ENCODE measurements around the gene TRMT1.

TRMT1 gene

DNA sequence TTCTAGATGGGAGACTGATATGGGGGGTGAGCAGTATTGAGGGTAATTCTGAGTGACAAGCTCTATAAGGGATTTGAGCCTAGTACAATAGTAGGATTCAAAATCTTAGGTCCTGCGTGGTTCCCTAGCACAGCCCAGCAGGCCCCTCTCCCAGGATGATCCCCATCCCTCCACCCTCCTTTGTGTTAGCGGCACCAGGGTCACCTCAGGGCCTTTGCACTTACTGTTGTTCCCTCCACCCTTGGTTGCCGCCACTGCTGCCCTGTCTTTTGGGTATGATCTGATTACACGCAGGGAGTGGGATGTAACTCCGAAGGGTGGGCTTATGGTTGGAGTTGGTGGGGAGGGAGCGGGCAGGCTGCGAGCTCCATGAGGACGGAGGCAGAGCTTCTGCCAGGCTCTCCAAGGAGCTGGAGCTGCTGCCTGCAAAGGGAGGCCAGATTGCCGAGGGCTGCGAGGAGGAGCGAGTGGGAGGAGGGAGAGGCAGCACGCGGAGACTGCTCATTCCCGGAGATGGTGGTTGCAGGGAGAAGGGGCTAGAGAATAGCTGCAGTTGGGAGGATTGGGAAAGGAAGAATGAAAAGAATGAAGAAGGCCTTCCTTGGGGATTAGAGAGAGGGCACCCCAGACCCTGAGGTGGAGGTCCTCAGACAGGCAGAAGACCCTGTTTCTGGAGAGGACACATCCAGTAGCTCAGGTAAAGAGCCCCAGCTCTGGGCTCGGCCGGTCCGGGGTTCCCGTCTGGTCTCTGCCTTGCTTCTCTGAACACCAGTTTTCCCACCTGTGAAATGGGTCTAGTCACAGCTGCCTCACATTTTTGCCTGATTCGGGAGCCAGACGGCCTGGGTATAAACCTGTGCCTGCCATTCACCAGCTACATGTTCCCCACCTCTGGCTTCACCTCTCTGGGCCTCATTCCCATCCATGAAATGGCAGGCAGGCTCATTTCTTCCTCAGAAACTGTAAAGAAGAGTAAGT lies 6.7 kb upstream of the TRMT1 start:
- no peak for DNase-seq

DNA sequence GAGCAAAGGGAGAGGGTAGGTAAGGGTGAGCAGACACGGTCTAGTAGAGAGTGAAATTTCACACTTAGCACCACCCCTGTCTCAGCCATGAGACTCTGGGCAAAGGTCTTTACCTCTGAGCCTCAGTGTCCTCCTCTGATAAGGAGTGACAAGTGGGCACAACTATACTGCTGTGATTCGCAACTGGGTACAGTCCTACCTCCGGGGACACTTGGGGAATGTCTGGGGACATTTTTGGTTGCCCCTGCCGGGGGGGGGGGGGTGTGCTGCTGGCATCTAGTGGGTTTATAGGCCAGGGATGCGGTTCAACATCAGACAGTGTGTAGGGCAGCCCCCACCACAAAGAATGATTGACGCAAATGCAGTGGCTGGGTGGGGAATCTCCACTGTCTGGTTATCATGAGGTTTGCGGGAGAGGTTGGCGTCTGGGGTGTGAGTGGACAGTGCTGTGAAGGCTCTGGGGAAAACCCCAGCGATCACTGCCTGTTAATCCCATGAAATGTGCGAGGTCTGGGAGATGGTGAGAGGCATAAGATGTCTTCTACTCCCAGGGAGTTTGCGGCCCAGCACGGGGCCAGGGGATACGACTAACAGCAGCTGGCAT lies 5.8 kb upstream of the TRMT1 start:
- DNase-seq = no peak

DNA sequence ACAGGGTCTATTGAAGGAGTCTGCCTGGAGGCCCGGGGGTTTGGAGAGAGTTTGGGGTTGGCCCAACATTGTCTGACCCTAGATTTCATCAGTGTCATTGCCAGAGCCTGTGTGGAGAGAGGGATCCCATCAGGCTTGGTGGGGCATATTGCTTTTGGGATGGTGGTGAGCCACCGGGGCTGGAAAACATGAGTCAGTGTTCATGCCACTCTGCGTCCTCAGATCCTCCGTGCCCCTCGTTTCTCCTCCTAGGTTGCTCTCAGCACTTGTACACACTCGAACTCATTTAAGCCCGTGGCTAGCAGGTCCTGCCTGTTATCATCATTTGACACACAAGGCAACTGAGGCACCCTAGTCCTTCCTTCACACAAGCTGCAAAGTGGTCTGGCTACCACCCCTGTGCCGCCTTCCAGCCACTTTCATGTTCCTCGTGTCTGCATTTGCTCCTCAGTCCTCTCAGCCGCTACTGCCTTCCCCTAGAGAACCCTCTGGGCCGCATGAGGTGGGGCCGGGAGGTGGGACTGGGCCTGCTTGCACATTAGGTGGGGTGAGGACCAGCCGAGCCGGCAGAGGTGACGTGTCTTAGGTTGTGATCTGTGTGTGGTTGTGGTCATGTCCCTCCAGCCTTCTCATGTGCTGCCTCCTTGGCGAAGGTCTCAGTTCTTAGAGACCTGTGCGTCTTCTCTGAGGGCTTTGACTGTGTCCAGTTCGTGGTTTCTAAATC lies 5.2 kb upstream of the TRMT1 start:
- no peak for DNase-seq

DNA sequence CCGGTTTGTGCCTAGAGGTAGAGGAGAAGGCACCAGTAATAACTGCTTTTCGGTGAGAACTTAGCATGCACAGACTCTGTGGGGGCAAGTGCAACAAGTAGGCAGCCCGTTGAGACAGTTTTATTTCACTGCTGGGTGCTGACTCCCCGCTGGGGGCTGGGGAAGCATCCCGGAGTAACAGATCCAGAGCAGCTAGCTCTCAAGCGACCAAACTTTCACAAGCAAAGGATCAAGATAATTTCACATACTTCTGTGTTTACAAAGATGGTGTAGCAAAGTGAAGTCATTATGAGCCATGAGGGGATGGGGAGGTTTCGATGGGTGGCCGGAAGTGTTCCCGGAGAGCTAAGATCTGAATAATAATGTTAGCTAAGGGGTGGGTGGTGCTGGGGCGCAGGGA lies 4.3 kb upstream of the TRMT1 start:
- no peak for DNase-seq

DNA sequence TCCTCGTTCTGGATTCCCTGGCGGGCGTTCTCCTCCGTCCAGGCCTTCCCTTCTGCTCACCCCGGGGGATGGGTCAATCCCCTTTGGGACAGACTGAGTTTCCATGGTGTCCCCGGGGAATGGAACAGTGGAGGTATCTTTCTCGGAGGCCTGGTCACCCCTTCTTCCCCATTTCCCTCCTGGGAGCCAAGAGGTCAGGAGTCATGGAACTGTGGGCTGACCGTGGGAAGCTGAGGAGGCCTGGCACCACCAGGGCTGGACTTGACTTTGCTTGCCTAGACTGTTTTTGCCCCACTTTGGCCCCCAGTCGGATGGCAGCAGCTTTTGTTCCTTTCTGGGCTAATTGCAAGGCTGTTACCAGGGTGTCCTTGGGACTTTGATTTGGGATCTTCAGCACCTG lies 3.5 kb upstream of the TRMT1 start:
- no peak for DNase-seq

DNA sequence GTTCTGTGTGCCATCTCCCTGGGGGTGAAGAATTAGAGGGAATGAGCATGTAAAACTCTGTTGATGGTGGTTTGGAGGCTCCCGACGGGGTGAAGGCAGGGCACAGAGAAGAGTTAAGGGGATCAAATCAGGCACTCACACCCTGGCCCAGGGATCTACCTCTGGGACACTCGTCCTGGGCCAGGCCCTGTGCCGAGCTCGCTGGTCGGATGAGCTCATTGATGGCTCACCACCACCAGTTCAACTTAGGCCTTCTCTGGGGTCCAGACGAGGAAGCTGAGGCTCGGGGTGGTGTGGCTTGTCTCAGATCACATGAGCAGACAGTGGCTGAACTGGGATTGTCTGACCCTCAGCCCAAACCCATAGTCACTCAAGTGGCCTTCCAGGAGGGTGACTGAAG lies 3.1 kb upstream of the TRMT1 start:
- DNase-seq = no peak

DNA sequence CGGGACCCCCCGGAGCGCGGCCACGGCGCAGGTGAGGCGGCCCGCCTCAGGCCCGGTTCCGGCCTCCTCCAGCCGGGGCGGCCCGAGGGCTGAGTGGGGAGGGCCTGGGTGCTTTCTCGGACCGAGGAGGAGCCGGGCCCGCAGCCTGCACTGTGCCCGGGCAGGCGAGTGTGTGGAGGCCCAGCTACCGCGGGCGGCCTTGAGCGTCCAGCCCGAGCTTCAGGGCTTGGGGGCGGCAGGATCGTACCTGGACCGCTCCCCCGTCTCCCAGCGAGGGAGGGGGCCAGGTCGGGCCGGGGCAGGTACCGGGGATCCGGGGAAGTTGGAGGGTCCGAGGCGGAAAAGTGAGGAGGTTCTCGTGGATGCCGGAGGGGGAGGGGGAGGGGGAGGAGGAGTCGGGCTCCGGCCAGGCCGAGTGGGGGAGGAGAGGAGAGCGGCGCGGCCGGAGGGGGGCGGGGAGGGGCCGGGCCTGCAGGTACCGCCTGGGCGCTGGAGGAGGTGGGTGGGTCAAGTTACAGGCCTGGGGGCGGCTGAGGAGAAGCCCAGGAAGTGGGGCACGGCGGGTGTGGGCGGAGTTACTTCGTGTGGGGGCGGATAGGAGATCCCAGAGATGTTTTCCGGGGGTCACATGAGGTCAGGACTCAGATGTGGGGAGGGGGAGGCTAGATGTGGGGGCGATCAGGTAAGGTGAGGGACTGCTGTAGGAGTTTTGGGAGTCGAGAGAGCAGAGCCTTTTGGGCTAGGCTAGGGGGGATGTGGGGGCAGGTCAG lies 2.1 kb upstream of the TRMT1 start:
- no peak for DNase-seq

DNA sequence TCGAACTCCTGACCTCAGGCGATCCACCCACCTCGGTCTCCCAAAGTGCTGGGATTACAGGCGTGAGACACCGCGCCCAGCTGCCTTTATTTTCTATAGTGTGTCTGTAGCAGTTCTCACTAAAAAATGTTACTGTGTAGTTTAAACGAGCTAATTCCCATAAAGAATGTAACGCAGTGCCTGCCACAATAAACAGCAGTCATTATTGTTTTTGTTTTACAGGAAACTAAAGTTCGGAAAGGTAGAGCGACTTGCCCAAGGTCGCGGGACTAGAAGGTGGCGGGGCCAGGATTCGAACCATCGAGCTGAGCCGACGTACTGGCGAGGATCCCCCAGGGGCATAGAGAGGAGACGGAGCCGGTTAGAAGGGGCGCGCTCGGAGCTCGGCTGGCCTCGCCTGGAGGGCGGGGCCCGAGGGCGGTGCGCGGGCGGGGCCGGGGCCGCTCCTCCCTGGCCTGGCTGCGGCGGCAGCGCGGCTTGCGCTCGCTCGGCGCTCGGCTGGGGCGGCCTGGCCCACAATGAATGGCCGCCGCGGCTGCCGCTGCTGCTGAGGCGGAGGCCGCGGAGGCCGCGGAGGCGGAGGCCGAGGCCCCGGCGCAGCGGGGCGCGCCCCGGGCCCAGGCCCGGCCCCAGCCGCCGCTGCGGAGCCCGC lies 1.4 kb upstream of the TRMT1 start, which contains the start of gene NACC1:
Gene NACC1 (plus strand): TSS at position 493 of the 652 bp plus-strand sequence. CDS start 16,944 bp downstream, outside the sequence.
- DNase-seq = peak; percentile 85

DNA sequence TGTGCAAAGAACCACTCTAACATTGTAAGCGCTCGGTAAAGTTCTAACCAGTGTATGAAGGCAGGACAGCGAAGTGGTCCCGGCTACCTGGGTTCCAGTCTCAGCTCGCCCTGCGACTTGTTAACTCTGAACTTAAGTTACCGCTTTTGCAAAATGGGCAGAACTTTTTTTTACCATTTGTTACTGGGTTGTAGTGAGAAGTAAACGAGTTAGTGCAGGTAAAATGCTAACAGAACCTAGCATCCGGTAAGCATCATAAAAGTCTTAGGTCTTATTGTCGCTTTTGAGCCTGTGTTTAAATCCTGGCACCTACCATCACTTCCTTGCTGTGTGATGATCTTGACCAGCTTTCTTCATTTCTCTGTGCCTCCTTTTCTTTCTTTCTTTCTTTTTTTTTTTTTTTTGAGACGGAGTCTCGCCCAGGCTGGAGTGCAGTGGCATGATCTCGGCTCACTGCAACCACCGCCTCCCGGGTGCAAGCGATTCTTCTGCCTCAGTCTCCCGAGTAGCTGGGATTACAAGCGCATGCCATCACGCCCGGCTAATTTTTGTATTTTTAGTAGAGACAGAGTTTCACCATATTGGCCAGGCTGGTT lies 734 bp upstream of the TRMT1 start:
- no peak for DNase-seq

DNA sequence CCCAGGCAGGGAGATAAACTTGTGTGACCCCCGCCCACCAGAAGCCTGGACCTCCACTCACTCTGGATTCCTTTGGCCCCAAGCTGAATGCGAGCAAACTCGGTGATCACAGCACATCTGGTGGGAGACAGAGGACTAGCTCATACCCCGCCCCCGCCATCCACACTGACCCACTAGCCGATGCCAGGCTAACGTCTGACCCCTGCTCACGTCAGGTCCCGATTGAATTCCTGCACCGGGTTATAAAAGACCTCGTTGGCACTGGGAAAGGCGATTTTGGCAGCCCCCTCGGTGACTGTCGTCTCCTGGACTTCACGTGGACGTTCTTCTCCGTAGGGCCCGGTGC lies 631 bp downstream of the TRMT1 start:
- no peak for DNase-seq

DNA sequence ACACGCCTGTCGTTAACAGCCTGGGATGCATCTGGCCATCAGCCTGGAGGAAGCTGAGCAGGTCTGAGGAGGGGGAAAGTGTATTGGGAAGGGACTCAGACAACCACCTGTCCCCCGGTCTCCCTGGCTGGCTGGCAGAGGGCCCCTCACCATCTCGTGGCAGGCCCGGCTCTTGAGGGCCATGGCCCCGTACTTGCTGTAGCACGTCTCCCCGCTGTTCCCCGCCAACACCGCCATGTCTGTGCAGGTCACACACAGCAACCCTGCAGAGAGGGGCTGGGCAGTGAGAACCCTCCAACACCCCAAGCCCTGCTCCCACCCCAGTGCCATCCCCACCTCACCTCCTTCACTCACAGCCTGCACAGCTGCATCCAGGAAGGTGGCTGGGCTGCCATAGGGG lies 4.0 kb downstream of the TRMT1 start:
- DNase-seq = no peak

DNA sequence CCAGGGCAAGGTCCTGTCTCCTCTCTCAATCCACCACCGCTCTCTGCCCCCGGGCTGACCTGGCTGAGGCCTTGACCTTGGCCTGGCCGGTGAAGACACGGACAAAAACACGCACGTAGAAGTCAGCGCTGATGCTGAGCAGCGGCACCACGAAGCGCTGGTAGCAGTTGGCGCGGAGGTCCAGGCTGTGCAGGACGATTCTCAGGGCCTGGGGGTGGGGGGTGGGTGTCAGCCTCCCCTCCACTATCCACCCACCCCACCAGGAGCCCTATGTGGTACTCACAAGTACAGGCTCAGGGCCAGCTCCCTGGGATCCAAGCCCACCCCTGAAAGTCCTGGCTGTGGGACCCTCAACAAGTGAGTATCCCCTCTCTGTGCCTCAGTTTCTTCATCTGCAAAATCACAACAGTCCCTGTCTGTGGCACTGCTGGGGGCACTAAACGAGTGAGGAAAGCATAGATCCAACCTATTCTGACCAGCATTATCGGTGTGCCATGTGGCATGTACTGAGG lies 6.4 kb downstream of the TRMT1 start:
- DNase-seq = no peak

DNA sequence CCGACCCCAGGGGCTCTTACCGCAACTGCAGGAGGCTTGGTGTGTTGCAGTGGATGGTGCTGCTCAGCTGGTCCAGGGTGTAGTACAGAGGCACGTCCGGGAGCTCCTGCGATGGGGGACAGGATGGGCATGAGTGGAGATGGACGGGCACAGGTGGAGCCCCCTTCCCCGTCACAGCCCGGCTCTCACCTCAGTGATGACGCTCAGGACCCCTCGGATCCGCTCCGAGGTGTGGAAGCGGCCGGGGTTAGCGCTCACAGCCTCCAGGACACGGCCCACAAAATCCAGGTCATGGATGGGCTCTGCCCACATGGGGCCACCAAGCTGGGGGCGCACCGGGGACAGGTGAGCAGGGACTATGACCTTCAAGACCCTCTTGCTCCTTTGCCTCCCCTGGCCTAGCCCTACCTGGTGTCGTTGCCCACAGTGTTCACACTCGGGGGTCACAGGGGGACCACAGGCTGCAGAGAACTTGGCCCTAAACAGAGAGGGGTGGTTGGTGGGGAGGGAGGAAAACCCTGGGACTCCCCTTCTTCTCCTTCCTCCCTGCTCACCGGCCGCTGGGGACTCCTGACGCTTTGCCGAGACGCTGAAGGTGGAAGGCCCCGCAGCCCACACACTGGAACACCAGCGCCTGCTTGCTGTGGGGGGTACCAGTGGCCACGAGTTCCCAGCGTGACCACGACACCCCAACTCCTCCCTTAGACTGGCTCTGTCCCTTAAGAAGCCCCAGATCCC lies 7.0 kb downstream of the TRMT1 start:
- no peak for DNase-seq

DNA sequence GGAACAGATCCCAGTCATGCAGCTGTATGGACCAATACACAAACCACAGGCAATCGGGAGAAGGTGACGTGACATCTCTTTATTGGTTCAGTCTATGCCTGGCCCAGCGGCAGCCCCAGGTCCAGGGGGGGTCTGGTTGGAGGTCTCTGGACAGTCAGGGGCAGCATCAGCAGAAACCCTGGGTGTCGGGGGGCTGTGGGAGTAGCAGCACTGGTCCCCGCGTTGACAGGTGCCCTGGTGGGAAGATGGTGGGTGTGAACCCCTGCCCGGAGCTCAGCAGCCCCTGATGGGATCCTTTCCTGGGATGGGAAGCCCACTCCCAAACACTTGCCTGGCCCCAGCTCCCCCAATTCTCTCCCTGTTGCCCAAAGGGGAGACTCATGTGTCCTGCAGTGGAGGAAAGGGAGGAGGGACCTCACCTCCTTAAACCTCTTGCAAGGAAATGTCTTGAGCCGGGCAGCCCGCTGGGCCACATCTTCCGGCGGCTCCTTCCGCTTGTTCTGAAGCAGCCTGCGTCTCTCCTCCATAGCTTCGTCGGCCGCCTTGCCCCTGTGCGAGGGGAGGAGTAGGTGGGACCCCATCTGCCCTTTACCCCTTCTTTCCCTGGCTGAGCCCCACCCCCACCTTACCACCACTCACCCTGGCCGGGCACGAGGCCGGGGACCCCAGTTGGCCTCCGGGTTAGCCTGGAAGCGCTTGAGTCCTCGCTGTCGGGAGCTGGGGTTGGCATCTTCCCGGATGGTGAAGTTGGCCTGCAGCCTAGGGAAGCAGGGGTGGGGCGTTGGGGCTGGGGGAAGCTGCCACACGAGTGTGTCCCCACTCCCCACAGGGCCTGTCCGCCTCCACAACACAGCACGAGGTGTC lies 11.5 kb downstream of the TRMT1 start:
- no peak for DNase-seq

DNA sequence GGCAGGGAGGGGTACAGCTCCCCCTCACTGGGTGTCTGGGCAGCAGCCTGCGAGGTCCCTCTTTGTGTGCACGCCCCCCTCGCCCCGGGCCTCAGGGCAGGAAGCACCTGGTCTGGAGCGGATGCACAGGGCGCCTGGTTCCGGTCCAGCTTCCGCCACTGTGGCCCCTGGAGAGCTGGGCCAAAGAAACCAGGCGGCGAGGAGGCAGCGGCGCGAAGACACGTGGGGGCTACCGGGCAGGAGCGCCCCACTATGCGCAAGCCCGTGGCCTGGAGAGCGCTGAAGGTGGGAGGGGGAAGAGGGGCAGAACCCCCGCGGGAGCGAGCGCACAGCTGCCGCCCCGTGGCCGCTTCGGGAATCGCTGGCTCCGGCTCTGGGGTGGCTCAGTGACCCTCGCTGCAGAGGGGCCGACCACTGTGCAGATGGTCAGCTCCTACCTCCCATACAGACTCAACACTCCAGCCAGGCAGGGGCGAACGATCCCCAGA lies 12.1 kb downstream of the TRMT1 start:
- peak; percentile 46 for DNase-seq

DNA sequence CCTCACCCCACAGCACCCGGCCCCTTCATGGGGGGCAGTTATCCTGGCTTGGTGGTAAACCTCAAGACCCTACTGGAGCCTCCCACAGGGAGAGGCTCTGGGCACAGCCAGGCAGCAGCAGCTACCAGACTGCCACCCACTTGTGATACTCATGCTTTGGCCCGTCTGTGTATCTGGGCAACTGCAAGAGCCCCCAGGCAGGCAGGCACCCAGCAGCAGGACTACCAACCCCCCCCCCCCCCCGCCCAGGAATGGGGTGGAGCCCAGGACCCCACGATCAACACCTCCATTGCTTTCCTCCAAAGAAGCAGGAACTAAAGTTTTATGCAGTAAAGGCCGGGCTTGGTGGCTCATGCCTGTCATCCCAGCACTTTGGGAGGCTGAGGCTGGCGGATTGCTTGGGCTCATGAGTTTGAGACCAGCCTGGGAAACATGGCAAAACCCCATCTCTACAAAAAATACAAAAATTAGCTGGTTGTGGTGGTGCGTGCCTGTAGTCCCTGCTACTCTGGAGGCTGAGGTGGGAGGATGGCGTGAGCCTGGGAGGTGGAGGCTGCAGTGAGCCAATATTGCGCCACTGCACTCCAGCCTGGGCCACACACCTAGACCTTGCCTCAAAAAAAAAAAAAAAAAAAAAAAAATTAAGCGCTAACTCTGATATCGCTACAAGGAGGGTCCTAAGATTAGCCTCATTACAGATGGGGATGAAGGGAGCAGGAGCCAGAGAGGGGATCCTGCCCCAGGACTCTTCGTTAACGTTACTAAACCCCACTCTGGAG lies 12.8 kb downstream of the TRMT1 start:
- no peak for DNase-seq

DNA sequence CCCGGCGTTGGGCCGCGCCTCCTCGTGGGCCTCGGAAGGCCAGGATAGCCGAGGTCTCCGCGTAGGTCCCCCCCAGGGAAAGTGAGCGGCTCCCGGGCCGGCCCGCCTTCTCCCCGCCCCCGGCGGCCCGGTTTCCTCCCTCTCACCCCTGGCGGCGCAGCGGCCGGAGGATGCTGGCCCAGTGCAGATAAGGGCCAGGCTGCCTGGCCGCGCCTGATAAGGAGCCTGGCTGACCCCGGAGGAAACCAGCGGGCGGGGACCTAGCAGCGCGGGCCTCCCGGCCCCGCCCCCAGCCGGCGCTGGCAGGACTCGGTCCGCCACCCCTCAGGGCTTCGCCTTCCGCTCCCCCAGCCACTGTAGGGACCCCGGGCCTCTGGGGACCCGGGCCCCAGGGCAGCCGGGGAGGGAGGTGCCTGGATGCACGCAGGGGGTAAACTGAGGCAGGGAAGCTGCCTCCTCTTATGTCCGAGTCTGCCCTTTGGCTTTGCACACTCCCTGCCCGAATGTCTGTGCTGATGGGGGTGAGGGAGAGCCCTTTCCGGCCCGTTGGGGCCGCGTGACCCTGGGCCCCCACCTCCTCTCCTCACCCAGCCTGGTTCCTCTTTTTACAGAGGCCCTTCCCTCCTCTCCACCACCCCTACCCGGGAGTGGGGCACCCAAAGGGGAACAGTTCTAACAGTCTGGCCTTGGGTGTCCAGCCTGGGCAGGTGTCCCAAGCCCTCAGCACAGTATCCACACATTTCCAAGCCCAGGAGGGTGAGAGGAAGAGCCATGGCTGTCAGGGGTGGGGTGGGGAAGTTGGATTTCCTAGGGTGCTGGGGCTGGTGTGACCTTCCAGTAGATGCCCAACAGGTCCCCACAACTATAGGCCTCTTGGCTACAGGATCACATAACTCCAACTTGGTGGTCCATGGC lies 13.6 kb downstream of the TRMT1 start, which contains the start of gene LYL1:
Gene LYL1 (minus strand): TSS at position 193 of the 915 bp plus-strand sequence. CDS start 1,687 bp downstream, outside the sequence.
- DNase-seq = no peak

DNA sequence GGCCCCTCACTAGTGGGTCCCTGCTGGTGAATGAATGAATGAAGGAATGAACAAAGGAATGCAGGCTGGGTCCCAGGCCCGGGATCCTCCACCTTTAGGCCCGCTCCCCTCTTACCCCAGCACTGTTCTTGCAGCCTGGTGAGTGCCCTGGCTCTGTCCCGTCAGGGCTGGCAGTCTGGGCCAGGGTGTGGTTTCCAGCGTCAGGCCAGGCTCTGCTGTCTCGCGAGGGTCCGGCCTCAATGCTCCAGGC lies 14.2 kb downstream of the TRMT1 start:
- no peak for DNase-seq
